B cell (primary cell): ENCODE measurements around the gene ALOXE3. TPM values are rescaled to one million over a fixed set of nuclear protein-coding genes. Genes with fewer than 3 reads are reported as not detected.

Source experiments
- ATAC-seq: fragments of 200-7000 bp; cut with Tn5 transposase; one replicate; pipeline ENCODE4 v1.10.0; 2021; ENCODE audit warnings: low read depth, mild to moderate bottlenecking, moderate number of reproducible peaks, moderate library complexity
- CTCF ChIA-PET: fragments of 350-600 bp; sonication (Branson Sonifier 250); formaldehyde crosslinking; loops from one replicate; lab custom pipeline; 2021; ENCODE audit warnings: antibody characterized with exemption, inconsistent platforms; lab: Charles Lee
- POLR2A ChIA-PET: fragments of 350-600 bp; sonication (Branson Sonifier 250); formaldehyde crosslinking; loops from one replicate; lab custom pipeline; 2021; ENCODE audit warnings: antibody characterized with exemption; lab: Charles Lee
- DNase-seq: peaks from one replicate; pipeline ENCODE4 v3.0.0; 2013
- H2AFZ ChIP-seq: 2 replicates; pipeline ENCODE4 v1.6.1; 2012; ENCODE audit warnings: mild to moderate bottlenecking, low read depth, low read length; ENCODE audit not compliant: insufficient read depth, poor library complexity, severe bottlenecking
- H3K27ac ChIP-seq, 2 donors: 1 replicate in 1 of 2; 2 replicates in 1 of 2; pipeline ENCODE4 v1.5.1; 2012 to 2013; ENCODE audit warnings: low read length in 2 of 2, mild to moderate bottlenecking in 2 of 2, moderate library complexity in 1 of 2
- H3K27me3 ChIP-seq, 4 experiments: fragments of 200-600 bp in 1 of 4; sonication (generic) in 1 of 4; replicated peaks in 1 of 4; 1 replicate in 2 of 4; 2 replicates in 2 of 4; pipeline versions ENCODE4 v1.6.1 to v1.7.0; 2013 to 2016; ENCODE audit warnings: low read length in 3 of 4, mild to moderate bottlenecking in 2 of 4, mixed read lengths in 1 of 4, moderate library complexity in 1 of 4; ENCODE audit not compliant: insufficient read depth in 4 of 4, control insufficient read depth in 3 of 4; ENCODE audit errors: control extremely low read depth in 1 of 4
- H3K36me3 ChIP-seq, 2 experiments: replicated peaks in 1 of 2; 1 replicate in 1 of 2; 2 replicates in 1 of 2; pipeline versions ENCODE4 v1.6.1 to v1.7.1; 2013; ENCODE audit warnings: low read length in 1 of 2; ENCODE audit not compliant: insufficient read depth in 2 of 2, control insufficient read depth in 1 of 2; ENCODE audit errors: control extremely low read depth in 1 of 2, extremely low read depth in 1 of 2
- H3K4me1 ChIP-seq, 2 donors: fragments of 200-600 bp in 1 of 2; sonication (generic) in 1 of 2; 1 replicate in 1 of 2; 2 replicates in 1 of 2; pipeline versions ENCODE4 v1.5.1 to v1.6.1; 2013 to 2017; ENCODE audit warnings: low read length in 2 of 2; ENCODE audit not compliant: control insufficient read depth in 2 of 2, insufficient read depth in 2 of 2
- H3K4me2 ChIP-seq: replicated peaks from 2 replicates; pipeline ENCODE3; 2012; ENCODE audit warnings: mild to moderate bottlenecking, low read depth, low read length; ENCODE audit not compliant: poor library complexity, severe bottlenecking
- H3K4me3 ChIP-seq, 5 experiments: fragments of 200-600 bp in 1 of 5; sonication (generic) in 1 of 5; 1 replicate in 3 of 5; 2 replicates in 2 of 5; pipeline versions ENCODE4 v1.5.1 to v1.7.0; 2011 to 2016; ENCODE audit warnings: low read length in 4 of 5, mild to moderate bottlenecking in 4 of 5, low read depth in 2 of 5, control low read depth in 1 of 5, moderate library complexity in 1 of 5; ENCODE audit not compliant: insufficient read depth in 1 of 5; ENCODE audit errors: control extremely low read depth in 1 of 5, extremely low read depth in 1 of 5
- H3K79me2 ChIP-seq: fragments of 200-600 bp; sonication (generic); one replicate; pipeline ENCODE4 v1.6.0; 2016; ENCODE audit warnings: low read length; ENCODE audit not compliant: control insufficient read depth, insufficient read depth
- H3K9ac ChIP-seq: fragments of 200-600 bp; sonication (generic); 2 replicates; pipeline ENCODE4 v1.6.1; 2017; ENCODE audit warnings: mild to moderate bottlenecking, low read length, moderate library complexity
- H3K9me3 ChIP-seq, 3 donors: one replicate each; pipeline versions ENCODE4 v1.6.1 to v1.7.1; 2013; ENCODE audit warnings: low read length in 2 of 3; ENCODE audit not compliant: control insufficient read depth in 2 of 3, insufficient read depth in 1 of 3; ENCODE audit errors: control extremely low read depth in 1 of 3
- H4K20me1 ChIP-seq: 2 replicates; pipeline ENCODE4 v1.6.0; 2012; ENCODE audit warnings: mild to moderate bottlenecking, low read length; ENCODE audit not compliant: insufficient read depth, control insufficient read depth, poor library complexity, severe bottlenecking
- H3K27ac Mint-ChIP-seq: one replicate; pipeline ENCODE4 v1.8.0; 2021; ENCODE audit warnings: mixed read lengths
- H3K27me3 Mint-ChIP-seq: one replicate; pipeline ENCODE4 v1.8.0; 2021; ENCODE audit warnings: mixed read lengths
- H3K4me1 Mint-ChIP-seq: one replicate; pipeline ENCODE4 v1.8.0; 2021; ENCODE audit warnings: mixed read lengths
- H3K4me3 Mint-ChIP-seq: one replicate; pipeline ENCODE4 v1.8.0; 2021; ENCODE audit warnings: mixed read lengths
- H3K9me3 Mint-ChIP-seq: one replicate; pipeline ENCODE4 v1.8.0; 2022; ENCODE audit warnings: mixed read lengths; ENCODE audit not compliant: insufficient read depth
- CTCF ChIP-seq: fragments of 200-600 bp; IDR thresholded peaks from one replicate; pipeline ENCODE4 v1.8.0; 2022; ENCODE audit warnings: antibody characterized with exemption, mild to moderate bottlenecking
- EZH2 ChIP-seq: IDR thresholded peaks from 2 replicates; pipeline ENCODE4 v1.6.1; 2012; ENCODE audit warnings: borderline replicate concordance, low read depth, mild to moderate bottlenecking, moderate library complexity, low read length; ENCODE audit not compliant: insufficient read depth, poor library complexity, severe bottlenecking
- WGBS: methylation state at CpG from one replicate; pipeline ENCODE4 v1.1.5; 2013; ENCODE audit warnings: missing lambda C conversion rate; ENCODE audit not compliant: insufficient coverage; 5-methylcytosine and 5-hydroxymethylcytosine counted together
- intact Hi-C: fragments of 100-400 bp; cut with micrococcal nuclease; formaldehyde crosslinking; loops from one replicate; pipeline ENCODE4 v1.10.0; 2022
- polyA plus RNA-seq: library from polyadenylated mRNA; depleted of rRNA; stranded (reverse); fragments of >200 nt; gene quantifications from 2 replicates; pipeline ENCODE4 v1.2.3, GENCODE V29; 2012
- total RNA-seq, 2 donors: library from RNA; stranded (reverse); fragments of 120-200 nt in 1 of 2; gene quantifications; 1 replicate in 1 of 2; 2 replicates in 1 of 2; pipeline versions ENCODE4 v1.2.3 to v1.2.4, GENCODE V29; 2013 to 2022

Gene ALOXE3
- total and polyA plus RNA-seq, 2 donors (not counting 1 experiment from before 2014, with no cell fraction given): 0.04 TPM; not detected in 1

GRCh38 chr17:8153525-8153956 is 35.2 kb upstream of the ALOXE3 start:
- ChIA-PET CTCF (interaction anchor here (0.8 to 1.8 kb wide), 4 partner anchors 14 to 59 kb away, joined by 3 to 5 read pairs (median 4); no protein-coding TSS in a partner anchor), POLR2A (interaction anchor here (0.6 to 5.6 kb wide), 6 partner anchors 14 to 68 kb away, joined by 3 to 36 read pairs (median 4); partner anchors contain the start of genes ALOXE3 and BORCS6)
- Mint-ChIP-seq H3K9me3 (no peaks in the 10 kb centered on the region), H3K4me1 (peaks cover 44% of the 10 kb centered on the region), H3K27me3 (no peaks in the 10 kb centered on the region), H3K27ac (peak overlapping the region; percentile 79), H3K4me3 (peak overlapping the region; percentile 94)
- intact Hi-C loops: no loop called here
- 57% methylated on average over 9 of the region's 13 CpGs for WGBS
- no peak for TF ChIP-seq CTCF
- no peak for TF ChIP-seq EZH2
- H2AFZ ChIP-seq: no peak overlapping the region
- peaks cover 0 to 6% (median 0%) of the 10 kb centered on the region in 3 donors for H3K9me3 ChIP-seq
- peaks cover 0 to 18% of the 10 kb centered on the region in 2 experiments for H3K36me3 ChIP-seq
- H3K4me3 ChIP-seq: peak overlapping the region in 1 of 5 experiments; percentile 96
- no peak overlapping the region for H3K9ac ChIP-seq
- ATAC-seq (no peak), DNase-seq (peak; percentile 48)
- peak overlapping the region; percentile 42 to 97 for H3K27ac ChIP-seq
- H3K4me1 ChIP-seq: peaks cover 58 to 78% of the 10 kb centered on the region in 2 donors
- peaks cover 54% of the 10 kb centered on the region for H4K20me1 ChIP-seq
- H3K27me3 ChIP-seq: no peaks in the 10 kb centered on the region
- peak overlapping the region; percentile 88 for H3K4me2 ChIP-seq
- H3K79me2 ChIP-seq: peaks cover 51% of the 10 kb centered on the region

GRCh38 chr17:8153031-8153451 is 34.7 kb upstream of the ALOXE3 start:
- peak overlapping the region; percentile 79 for H3K27ac Mint-ChIP-seq
- POLR2A ChIA-PET: interaction anchor here (0.6 to 5.6 kb wide), 5 partner anchors 13 to 46 kb away, joined by 4 to 36 read pairs (median 5); partner anchors contain the start of genes ALOXE3 and BORCS6
- Histone ChIP-seq H3K4me1 (peaks cover 55 to 73% of the 10 kb centered on the region in 2 donors), H4K20me1 (peaks cover 54% of the 10 kb centered on the region), H3K4me3 (no peak overlapping the region), H3K27me3 (no peaks in the 10 kb centered on the region), H3K4me2 (no peak overlapping the region), H3K9me3 (peaks cover 0 to 6% (median 0%) of the 10 kb centered on the region in 3 donors), H3K9ac (no peak overlapping the region), H3K27ac (no peak overlapping the region), H3K36me3 (peaks cover 0 to 23% of the 10 kb centered on the region in 2 experiments), H3K79me2 (peaks cover 54% of the 10 kb centered on the region), H2AFZ (no peak overlapping the region)
- ATAC-seq (no peak), DNase-seq (no peak)
- TF ChIP-seq EZH2 (no peak), CTCF (no peak)
- no peaks in the 10 kb centered on the region for H3K27me3 Mint-ChIP-seq
- CTCF ChIA-PET: interaction anchor here (0.8 to 1.8 kb wide), 4 partner anchors 14 to 58 kb away, joined by 3 to 5 read pairs (median 4); no protein-coding TSS in a partner anchor
- peak overlapping the region; percentile 94 for H3K4me3 Mint-ChIP-seq
- 95% methylated on average over 7 of the region's 7 CpGs for WGBS
- no peaks in the 10 kb centered on the region for H3K9me3 Mint-ChIP-seq
- intact Hi-C loops: no loop called here
- H3K4me1 Mint-ChIP-seq: peaks cover 42% of the 10 kb centered on the region
